HCT116 (cell line): ENCODE results near the gene PCBP3. TPM values are rescaled to one million over a fixed set of nuclear protein-coding genes. Genes with fewer than 3 reads are reported as not detected.
"Not testable (repeated sequence)": the region's sequence is repeated elsewhere in the genome, so short reads cannot be mapped to it uniquely, and the experiment has no call there.

Experiments
- ATAC-seq: fragments of 200-7000 bp; cut with Tn5 transposase; 2 replicates; pipeline ENCODE4 v1.9.1; 2020; ENCODE audit warnings: mild to moderate bottlenecking, moderate library complexity
- BruUV-seq: library from RNA; stranded (reverse); fragments of 400-500 nt; replicated peaks from 2 replicates; lab custom pipeline; 2021; lab: Mats Ljungman, UMichigan
- CTCF ChIA-PET: fragments of 300-600 bp; sonication (Branson Sonifier 250); formaldehyde crosslinking; loops from one replicate; lab custom pipeline; 2021; ENCODE audit warnings: antibody characterized with exemption; lab: Charles Lee
- POLR2A ChIA-PET: fragments of 300-600, 350-600 bp; sonication (Branson Sonifier 250); formaldehyde crosslinking; loops from one replicate; lab custom pipeline; 2021; ENCODE audit warnings: antibody characterized with exemption; lab: Charles Lee
- RAD21 ChIA-PET, 2 experiments: fragments of 300-600 bp; sonication (Branson Sonifier 250); formaldehyde crosslinking; loops; one replicate each; lab custom pipeline; 2023; ENCODE audit warnings: low total read pairs in 2 of 2; ENCODE audit not compliant: uncharacterized antibody in 2 of 2, unreplicated experiment in 2 of 2, low non-redundant PET in 1 of 2; lab: Charles Lee
- DNase-seq: peaks from one replicate; pipeline ENCODE4 v3.0.0-alpha.2; 2010; ENCODE audit warnings: low read depth, low spot score
- H2AFZ ChIP-seq: fragments of 200-600 bp; shearing (Covaris generic), sonication (generic); 2 replicates; pipeline ENCODE4 v1.6.1; 2017; ENCODE audit warnings: low read depth, mixed run types, mixed read lengths, antibody characterized with exemption, low read length; ENCODE audit not compliant: poor library complexity, severe bottlenecking
- H3K27ac ChIP-seq: 2 replicates; pipeline ENCODE4 v1.5.1; 2012; ENCODE audit warnings: low read depth, low read length
- H3K27me3 ChIP-seq: fragments of 200-600 bp; sonication (generic); 2 replicates; pipeline ENCODE4 v1.6.1; 2016; ENCODE audit warnings: mixed run types, low read length, mixed read lengths; ENCODE audit not compliant: insufficient read depth
- H3K36me3 ChIP-seq, 2 experiments: fragments of 200-500 bp in 1 of 2; fragments of 200-600 bp in 1 of 2; sonication (Bioruptor generic) in 1 of 2; sonication (generic) in 1 of 2; 2 replicates each; pipeline versions ENCODE4 v1.5.1 to v1.6.1; 2014 to 2016; ENCODE audit warnings: low read length in 2 of 2, inconsistent platforms in 1 of 2, mixed read lengths in 1 of 2, mixed run types in 1 of 2; ENCODE audit not compliant: insufficient read depth in 2 of 2, control insufficient read depth in 1 of 2
- H3K4me1 ChIP-seq, 2 experiments: fragments of 200-600 bp in 1 of 2; sonication (generic) in 1 of 2; 2 replicates each; pipeline versions ENCODE4 v1.5.1 to v1.6.1; 2012 to 2017; ENCODE audit warnings: low read length in 2 of 2, inconsistent platforms in 1 of 2, mild to moderate bottlenecking in 1 of 2, mixed read lengths in 1 of 2, mixed run types in 1 of 2, moderate library complexity in 1 of 2; ENCODE audit not compliant: insufficient read depth in 2 of 2, control insufficient read depth in 1 of 2
- H3K4me2 ChIP-seq: fragments of 200-600 bp; sonication (generic); 2 replicates; pipeline ENCODE4 v1.6.1; 2017; ENCODE audit warnings: mixed run types, low read length, mixed read lengths
- H3K4me3 ChIP-seq, 2 experiments: fragments of 200-600 bp in 1 of 2; sonication (generic) in 1 of 2; replicated peaks in 1 of 2; 2 replicates each; pipeline ENCODE4 v1.5.1; 2011 to 2016; ENCODE audit warnings: low read length in 2 of 2, control low read depth in 1 of 2, low read depth in 1 of 2, mild to moderate bottlenecking in 1 of 2, mixed read lengths in 1 of 2, mixed run types in 1 of 2
- H3K79me2 ChIP-seq: fragments of 200-600 bp; sonication (generic); 2 replicates; pipeline ENCODE4 v1.6.1; 2017; ENCODE audit warnings: mild to moderate bottlenecking, mixed run types, low read length, moderate library complexity, mixed read lengths; ENCODE audit not compliant: insufficient read depth
- H3K9ac ChIP-seq: fragments of 200-600 bp; sonication (generic); 2 replicates; pipeline ENCODE4 v1.6.1; 2016; ENCODE audit warnings: low read length, mixed read lengths
- H3K9me2 ChIP-seq: fragments of 200-600 bp; sonication (generic), shearing (Covaris generic); 2 replicates; pipeline ENCODE4 v1.6.1; 2017; ENCODE audit warnings: mixed run types, mild to moderate bottlenecking, moderate library complexity; ENCODE audit not compliant: insufficient read depth
- H3K9me3 ChIP-seq, 2 experiments: fragments of 200-500 bp in 1 of 2; fragments of 200-600 bp in 1 of 2; sonication (Bioruptor generic) in 1 of 2; sonication (generic) in 1 of 2; 2 replicates each; pipeline ENCODE4 v1.6.1; 2014 to 2017; ENCODE audit warnings: low read length in 2 of 2, mixed read lengths in 2 of 2, inconsistent platforms in 1 of 2, low read depth in 1 of 2, mild to moderate bottlenecking in 1 of 2, mixed run types in 1 of 2, moderate library complexity in 1 of 2; ENCODE audit not compliant: control insufficient read depth in 1 of 2, insufficient read depth in 1 of 2
- H4K20me1 ChIP-seq: fragments of 200-600 bp; sonication (generic), shearing (Covaris generic); 2 replicates; pipeline ENCODE4 v1.6.1; 2017; ENCODE audit warnings: mixed run types, mild to moderate bottlenecking, moderate library complexity; ENCODE audit not compliant: insufficient read depth
- EGR1 ChIP-seq: IDR thresholded peaks from 2 replicates; pipeline ENCODE4 v1.6.1; 2012; ENCODE audit warnings: low read depth
- EZH2 ChIP-seq: fragments of 200-600 bp; sonication (generic); IDR thresholded peaks from 2 replicates; pipeline ENCODE4 v1.6.1; 2017; ENCODE audit warnings: antibody characterized with exemption, mixed run types
- FOSL1 ChIP-seq: IDR thresholded peaks from 2 replicates; pipeline ENCODE4 v1.6.1; 2012; ENCODE audit warnings: low read depth
- JUND ChIP-seq: IDR thresholded peaks from 2 replicates; pipeline ENCODE4 v1.6.1; 2012
- POLR2A ChIP-seq: IDR thresholded peaks from 2 replicates; pipeline ENCODE4 v1.7.0; 2011; ENCODE audit warnings: borderline replicate concordance; ENCODE audit not compliant: insufficient read depth, insufficient read length; ENCODE audit errors: extremely low read depth
- POLR2AphosphoS5 ChIP-seq: IDR thresholded peaks from 2 replicates; pipeline ENCODE4 v1.6.1; 2011; ENCODE audit warnings: mild to moderate bottlenecking, low read depth, low read length, moderate library complexity
- SIN3A ChIP-seq: IDR thresholded peaks from 2 replicates; pipeline ENCODE4 v1.6.1; 2012; ENCODE audit warnings: low read depth
- SP1 ChIP-seq: IDR thresholded peaks from 2 replicates; pipeline ENCODE4 v1.6.1; 2012; ENCODE audit warnings: low read depth
- TCF7L2 ChIP-seq: IDR thresholded peaks from 2 replicates; pipeline ENCODE4 v1.7.0; 2011; ENCODE audit warnings: borderline replicate concordance, inconsistent platforms; ENCODE audit not compliant: insufficient read depth, insufficient read length; ENCODE audit errors: extremely low read depth
- ZNF274 ChIP-seq: fragments of 200-500 bp; sonication (Bioruptor generic); IDR thresholded peaks from 2 replicates; pipeline ENCODE4 v1.6.1; 2014; ENCODE audit warnings: mild to moderate bottlenecking, low read depth, low read length, inconsistent platforms
- intact Hi-C: fragments of 100-400 bp; cut with micrococcal nuclease; formaldehyde crosslinking; loops from 2 replicates; pipeline ENCODE4 v1.10.0; 2022
- total RNA-seq: library from RNA; stranded (reverse); gene quantifications from one replicate; pipeline ENCODE4 v1.2.1, GENCODE V29; 2021; ENCODE audit not compliant: unreplicated experiment

Gene PCBP3
- total RNA-seq, 1 experiment from 2014 or later, result 3.1 TPM

DNA sequence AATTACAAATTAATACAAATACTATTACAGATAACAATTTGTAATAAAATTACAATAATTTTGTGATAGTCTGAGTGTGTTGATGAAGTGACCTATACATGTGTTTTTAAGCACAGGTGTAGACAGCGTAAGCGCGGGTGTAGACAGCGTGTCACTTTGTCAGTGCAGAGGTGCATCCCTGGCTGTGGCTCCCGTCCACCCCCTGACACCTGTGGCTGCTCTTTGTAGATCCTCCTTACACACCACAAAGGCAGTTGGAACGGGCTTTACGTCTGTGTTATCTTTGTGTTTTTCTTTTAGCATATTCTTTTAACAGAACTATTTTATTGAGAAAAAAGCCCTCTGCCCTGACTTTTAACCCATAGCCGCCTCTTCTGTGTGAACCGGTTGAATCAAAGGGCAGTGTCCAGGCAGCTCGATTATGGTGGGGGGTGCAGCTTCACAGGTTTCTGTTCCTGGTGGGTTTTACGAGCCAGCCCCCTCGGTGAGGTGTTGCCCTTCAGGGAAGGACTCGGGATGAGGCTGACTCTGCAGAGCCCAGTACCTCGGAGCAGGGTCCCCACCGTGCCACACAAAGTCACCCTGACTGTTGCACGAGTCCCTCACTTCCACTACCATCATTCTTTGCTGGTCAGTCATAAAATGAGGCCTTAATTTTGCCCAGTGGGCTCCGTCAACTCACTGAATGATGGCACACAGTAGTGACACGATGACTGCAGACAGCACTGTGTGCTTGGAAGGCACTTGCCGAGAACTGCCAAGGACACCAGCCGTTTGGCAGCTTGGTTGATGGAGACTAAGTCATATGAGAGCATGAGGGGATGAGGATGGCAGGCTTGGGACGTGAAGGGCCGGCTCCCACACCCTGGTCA lies 251.6 kb downstream of the PCBP3 start:
- H3K9ac ChIP-seq, result no peak overlapping the region
- RAD21 ChIA-PET, result no interaction called here
- CTCF ChIA-PET, result no interaction called here
- no TSS peak for BruUV-seq
- H3K4me3 ChIP-seq, result no peak overlapping the region
- H3K36me3 ChIP-seq, result no peaks in the 10 kb centered on the region
- ATAC-seq (no peak), DNase-seq (no peak)
- TF ChIP-seq TCF7L2 (no peak), POLR2AphosphoS5 (no peak), EGR1 (no peak), ZNF274 (no peak), SP1 (no peak), SIN3A (no peak), FOSL1 (no peak), EZH2 (no peak)
- intact Hi-C loops, result no loop called here
- H2AFZ ChIP-seq, result no peak overlapping the region
- no peak overlapping the region for H3K4me2 ChIP-seq
- peaks cover 8% of the 10 kb centered on the region; the same call in 1 of the 2 replicates for H3K27me3 ChIP-seq
- POLR2A ChIA-PET, result no interaction called here
- H3K79me2 ChIP-seq, result no peaks in the 10 kb centered on the region
- no peak overlapping the region for H3K27ac ChIP-seq
- H4K20me1 ChIP-seq, result no peaks in the 10 kb centered on the region
- no peaks in the 10 kb centered on the region for H3K4me1 ChIP-seq
- no peaks in the 10 kb centered on the region for H3K9me2 ChIP-seq
- no peaks in the 10 kb centered on the region for H3K9me3 ChIP-seq

DNA sequence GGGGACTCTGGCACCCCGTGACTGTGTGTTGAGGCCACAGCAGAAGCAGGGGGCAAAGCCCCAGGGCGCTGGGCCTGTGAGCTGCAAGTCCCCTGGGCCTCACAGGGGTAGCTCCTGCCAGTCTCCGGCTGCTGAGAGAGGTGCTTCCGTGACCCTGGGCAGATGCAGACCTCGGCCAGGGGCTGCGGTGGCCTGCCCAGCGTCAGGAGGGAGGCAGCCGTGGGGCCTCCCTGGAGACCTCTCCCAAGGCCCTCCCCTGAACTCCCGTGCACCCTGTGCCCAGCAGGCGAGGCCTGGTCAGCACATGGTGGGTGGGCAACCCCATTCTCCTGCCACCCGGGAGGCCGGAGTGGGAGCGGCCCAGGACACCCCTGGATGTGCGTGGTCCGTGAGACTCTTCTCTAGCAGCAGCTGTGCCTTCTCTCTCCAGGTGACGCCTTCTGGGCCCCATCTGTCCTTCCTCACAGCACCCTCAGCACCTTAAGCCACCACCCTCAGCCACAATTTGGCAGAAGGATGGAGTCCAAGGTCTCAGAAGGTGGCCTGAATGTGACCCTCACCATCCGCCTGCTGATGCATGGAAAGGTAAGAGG lies 252.3 kb downstream of the PCBP3 start:
- ChIA-PET POLR2A (no interaction called here), CTCF (no interaction called here), RAD21 (no interaction called here)
- Histone ChIP-seq H3K9ac (no peak overlapping the region), H3K27ac (no peak overlapping the region), H3K27me3 (peaks cover 5% of the 10 kb centered on the region; the same call in 1 of the 2 replicates), H3K4me3 (no peak overlapping the region), H3K9me2 (no peaks in the 10 kb centered on the region), H4K20me1 (no peaks in the 10 kb centered on the region), H3K36me3 (no peaks in the 10 kb centered on the region), H2AFZ (no peak overlapping the region), H3K4me2 (no peak overlapping the region), H3K4me1 (no peaks in the 10 kb centered on the region), H3K79me2 (no peaks in the 10 kb centered on the region), H3K9me3 (no peaks in the 10 kb centered on the region)
- no peak for DNase-seq
- no peak for ATAC-seq
- no TSS peak for BruUV-seq
- TF ChIP-seq POLR2A (no peak), EGR1 (no peak), POLR2AphosphoS5 (no peak), EZH2 (no peak), ZNF274 (no peak), JUND (no peak), SIN3A (no peak)
- intact Hi-C loops, result no loop called here

DNA sequence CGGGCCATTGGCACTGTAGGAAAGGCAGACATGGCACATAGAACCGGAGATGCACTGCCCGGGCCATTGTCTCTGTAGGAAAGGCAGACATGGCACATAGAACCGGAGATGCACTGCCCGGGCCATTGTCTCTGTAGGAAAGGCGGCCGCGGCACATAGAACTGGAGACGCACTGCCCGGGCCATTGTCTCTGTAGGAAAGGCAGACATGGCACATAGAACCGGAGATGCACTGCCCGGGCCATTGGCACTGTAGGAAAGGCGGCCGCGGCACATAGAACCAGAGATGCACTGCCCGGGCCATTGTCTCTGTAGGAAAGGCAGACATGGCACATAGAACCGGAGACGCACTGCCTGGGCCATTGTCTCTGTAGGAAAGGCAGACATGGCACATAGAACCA lies 252.9 kb downstream of the PCBP3 start:
- H3K4me2 ChIP-seq, H3K27ac ChIP-seq, H3K4me1 ChIP-seq, H3K36me3 ChIP-seq, POLR2A ChIA-PET, ATAC-seq, H3K4me3 ChIP-seq, CTCF ChIA-PET, H3K79me2 ChIP-seq, H4K20me1 ChIP-seq, DNase-seq, RAD21 ChIA-PET, H3K9ac ChIP-seq, intact Hi-C loops, H3K27me3 ChIP-seq, H3K9me3 ChIP-seq, H2AFZ ChIP-seq, H3K9me2 ChIP-seq, BruUV-seq: not testable (repeated sequence)
